GM23248 (cell line): ENCODE results near the gene DPH3.

Experiments
- EZH2 ChIP-seq: fragments of 200-600 bp; sonication (generic); IDR thresholded peaks from 2 replicates; pipeline ENCODE4 v1.6.1; 2018; ENCODE audit warnings: antibody characterized with exemption, mild to moderate bottlenecking; ENCODE audit not compliant: insufficient read depth, poor library complexity, severe bottlenecking
- EZH2phosphoT487 ChIP-seq: fragments of 200-600 bp; sonication (generic); IDR thresholded peaks from 2 replicates; pipeline ENCODE4 v1.6.1; 2018; ENCODE audit warnings: antibody characterized with exemption, moderate library complexity, mild to moderate bottlenecking, low read depth; ENCODE audit not compliant: insufficient read depth

DNA sequence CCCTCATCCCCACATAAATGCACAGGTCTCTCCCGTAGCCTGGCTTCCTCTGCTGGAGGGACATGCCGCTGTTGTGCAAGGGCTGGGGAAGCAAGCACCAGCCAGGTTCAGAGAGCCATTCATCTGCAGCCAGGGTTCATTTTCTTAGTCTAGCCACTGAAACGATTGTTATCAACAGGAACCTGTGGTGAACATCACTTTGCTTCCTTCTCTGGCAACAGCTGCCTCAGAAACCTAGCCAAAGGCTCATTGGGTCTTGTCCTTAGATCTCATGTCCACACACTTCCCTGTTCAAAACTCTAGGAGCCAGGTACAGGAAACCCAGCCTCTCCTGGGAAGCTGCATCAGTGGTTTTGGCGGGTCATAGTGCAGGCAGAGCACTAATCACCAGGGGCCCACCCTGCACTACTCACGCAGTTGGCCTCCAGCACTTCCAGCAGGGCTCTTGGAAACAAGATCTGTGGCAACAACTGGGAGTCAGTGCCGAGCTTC lies 47.3 kb upstream of the DPH3 start:
- no peak for TF ChIP-seq EZH2phosphoT487
- no peak for TF ChIP-seq EZH2
